ENCODE results near the gene SOX18.

DNA sequence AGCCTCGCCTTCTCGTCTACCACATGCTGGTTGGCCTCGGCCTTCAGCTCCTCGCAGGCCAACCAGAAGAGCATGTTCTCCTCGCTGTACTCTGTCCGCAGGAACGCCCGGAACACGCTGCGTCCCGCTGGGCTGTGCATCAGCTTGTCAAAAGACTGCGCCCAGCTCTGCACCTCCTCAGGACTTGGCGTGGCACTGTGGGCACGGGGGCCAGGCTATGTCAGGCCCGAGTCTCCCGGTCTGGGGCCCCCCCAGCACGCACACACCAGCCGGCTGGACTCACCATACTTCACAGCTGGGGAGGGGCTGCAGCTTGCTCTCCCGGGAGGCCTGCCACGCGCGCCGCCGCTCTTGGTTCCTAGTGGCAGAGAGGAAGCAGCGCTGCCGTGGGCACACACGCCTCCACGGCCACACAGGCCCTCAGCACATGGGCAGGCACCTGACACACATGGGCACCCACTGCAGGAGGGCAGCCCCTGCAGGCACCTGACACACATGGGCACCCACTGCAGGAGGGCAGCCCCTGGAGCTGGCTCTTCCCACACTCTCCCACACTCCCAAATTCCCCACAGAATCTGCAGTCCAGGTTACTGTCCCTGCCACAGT is 24.8 kb upstream of the SOX18 start:
- TF ChIP-seq POLR2A (IDR thresholded peaks at IDR 0.05) = no peak
- TF ChIP-seq, protein P1, sequence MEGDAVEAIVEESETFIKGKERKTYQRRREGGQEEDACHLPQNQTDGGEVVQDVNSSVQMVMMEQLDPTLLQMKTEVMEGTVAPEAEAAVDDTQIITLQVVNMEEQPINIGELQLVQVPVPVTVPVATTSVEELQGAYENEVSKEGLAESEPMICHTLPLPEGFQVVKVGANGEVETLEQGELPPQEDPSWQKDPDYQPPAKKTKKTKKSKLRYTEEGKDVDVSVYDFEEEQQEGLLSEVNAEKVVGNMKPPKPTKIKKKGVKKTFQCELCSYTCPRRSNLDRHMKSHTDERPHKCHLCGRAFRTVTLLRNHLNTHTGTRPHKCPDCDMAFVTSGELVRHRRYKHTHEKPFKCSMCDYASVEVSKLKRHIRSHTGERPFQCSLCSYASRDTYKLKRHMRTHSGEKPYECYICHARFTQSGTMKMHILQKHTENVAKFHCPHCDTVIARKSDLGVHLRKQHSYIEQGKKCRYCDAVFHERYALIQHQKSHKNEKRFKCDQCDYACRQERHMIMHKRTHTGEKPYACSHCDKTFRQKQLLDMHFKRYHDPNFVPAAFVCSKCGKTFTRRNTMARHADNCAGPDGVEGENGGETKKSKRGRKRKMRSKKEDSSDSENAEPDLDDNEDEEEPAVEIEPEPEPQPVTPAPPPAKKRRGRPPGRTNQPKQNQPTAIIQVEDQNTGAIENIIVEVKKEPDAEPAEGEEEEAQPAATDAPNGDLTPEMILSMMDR (IDR thresholded peaks at IDR 0.05) = no peak
- no peak for TF ChIP-seq POLR2AphosphoS5 (IDR thresholded peaks at IDR 0.05)

Data from upper lobe of left lung (tissue), 4 donors.